Measurements from ENCODE around the gene CHML.

GRCh38 chr1:241627453-241628259, 12.5 kb downstream of the CHML start:
- TF ChIP-seq CTCF (IDR thresholded peaks at IDR 0.05) (peak; percentile 23 to 46 (median 43)), POLR2A (IDR thresholded peaks at IDR 0.05) (no peak), EP300 (IDR thresholded peaks at IDR 0.05) (no peak)

All from tibial nerve (tissue), 4 donors.